Measurements from ENCODE around the gene NRAP. TPM values are rescaled to one million over a fixed set of nuclear protein-coding genes. Genes with fewer than 3 reads are reported as not detected.

The NRAP gene
- total and polyA plus RNA-seq, 2 experiments from 2014 or later = not detected

DNA sequence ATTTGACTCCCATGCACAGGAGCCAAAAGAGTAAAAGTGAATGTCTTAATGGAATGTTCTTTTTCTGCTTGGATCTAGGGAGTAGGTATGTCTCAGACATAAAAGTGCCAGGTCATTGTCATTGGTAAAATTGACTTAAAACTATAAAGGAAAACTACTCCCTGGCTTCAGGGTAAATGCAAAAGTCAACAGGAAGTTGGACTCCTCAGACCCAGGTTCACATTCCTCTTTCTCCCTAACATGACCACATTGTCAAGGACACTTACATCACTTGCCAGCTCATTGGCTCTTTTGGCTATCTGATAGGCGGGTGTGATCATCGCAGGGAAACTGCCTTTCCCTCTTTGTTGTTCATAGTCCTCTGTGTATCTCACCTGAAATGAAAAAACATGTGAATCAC, 13.7 kb downstream of the NRAP start:
- TF ChIP-seq, protein P1, sequence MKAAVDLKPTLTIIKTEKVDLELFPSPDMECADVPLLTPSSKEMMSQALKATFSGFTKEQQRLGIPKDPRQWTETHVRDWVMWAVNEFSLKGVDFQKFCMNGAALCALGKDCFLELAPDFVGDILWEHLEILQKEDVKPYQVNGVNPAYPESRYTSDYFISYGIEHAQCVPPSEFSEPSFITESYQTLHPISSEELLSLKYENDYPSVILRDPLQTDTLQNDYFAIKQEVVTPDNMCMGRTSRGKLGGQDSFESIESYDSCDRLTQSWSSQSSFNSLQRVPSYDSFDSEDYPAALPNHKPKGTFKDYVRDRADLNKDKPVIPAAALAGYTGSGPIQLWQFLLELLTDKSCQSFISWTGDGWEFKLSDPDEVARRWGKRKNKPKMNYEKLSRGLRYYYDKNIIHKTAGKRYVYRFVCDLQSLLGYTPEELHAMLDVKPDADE (IDR thresholded peaks at IDR 0.05) = no peak
- TF ChIP-seq POLR2AphosphoS5 (IDR thresholded peaks at IDR 0.05; ENCODE audit: low read depth) = no peak
- DNase-seq (ENCODE audit: low spot score) (no peak), ATAC-seq (no peak)
- H3K4me3 ChIP-seq = no peak overlapping the region
- Mint-ChIP-seq H3K9me3 (no peaks in the 10 kb centered on the region), H3K36me3 (ENCODE audit: low read depth) (no peaks in the 10 kb centered on the region), H3K27me3 (ENCODE audit: insufficient read depth, low read depth, poor library complexity) (peaks cover 4% of the 10 kb centered on the region), H3K4me3 (no peak overlapping the region), H3K4me1 (no peaks in the 10 kb centered on the region; the same call in 2 of the 3 replicates), H3K27ac (no peak overlapping the region)
- no peak overlapping the region for H3K27ac ChIP-seq (ENCODE audit: low read depth)
- no peaks in the 10 kb centered on the region for H4K20me1 ChIP-seq (replicated peaks; ENCODE audit: insufficient read depth)
- H3K79me2 ChIP-seq (replicated peaks; ENCODE audit: insufficient read depth) = no peaks in the 10 kb centered on the region
- H3K4me1 ChIP-seq (ENCODE audit: insufficient read depth) = no peaks in the 10 kb centered on the region
- no peaks in the 10 kb centered on the region for H3F3A ChIP-seq (replicated peaks; ENCODE audit: low read depth)
- H3K4me2 ChIP-seq = no peak overlapping the region
- no peak overlapping the region for H2AFZ ChIP-seq
- no peaks in the 10 kb centered on the region for H3K27me3 ChIP-seq (ENCODE audit: insufficient read depth)
- peaks cover 16% of the 10 kb centered on the region for H3K9me2 ChIP-seq (ENCODE audit: insufficient read depth)
- no peaks in the 10 kb centered on the region for H3K36me3 ChIP-seq (ENCODE audit: insufficient read depth)

DNA sequence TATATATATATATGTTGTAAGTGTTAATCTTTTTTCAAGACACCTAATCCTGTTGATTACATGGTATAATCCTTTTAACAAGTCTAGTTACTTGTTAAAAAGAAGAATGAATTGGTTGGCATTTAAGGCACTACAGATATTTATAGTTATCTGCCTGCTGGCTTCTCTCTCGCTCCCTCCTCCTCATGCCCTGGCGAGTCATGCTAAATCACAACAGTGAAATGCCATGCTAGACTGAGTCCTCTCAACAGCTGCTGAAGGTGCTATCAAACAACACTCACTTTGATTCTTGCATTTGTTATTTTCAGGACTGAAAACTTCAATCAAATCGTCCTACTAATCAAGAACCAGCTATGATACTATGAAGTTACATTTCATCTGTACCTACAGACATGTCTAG, 15.4 kb downstream of the NRAP start:
- H3K9me2 ChIP-seq (ENCODE audit: insufficient read depth) = peaks cover 16% of the 10 kb centered on the region
- H3K36me3 Mint-ChIP-seq (ENCODE audit: low read depth) = no peaks in the 10 kb centered on the region
- no peak for TF ChIP-seq EZH2 (IDR thresholded peaks at IDR 0.05; ENCODE audit: low read depth, unreplicated experiment)
- TF ChIP-seq ZNF114 (CRISPR knock-in tag; IDR thresholded peaks at IDR 0.05) = no peak
- H3K36me3 ChIP-seq (ENCODE audit: insufficient read depth) = no peaks in the 10 kb centered on the region
- ATAC-seq (no peak), DNase-seq (ENCODE audit: low spot score) (no peak)
- H3K79me2 ChIP-seq (replicated peaks; ENCODE audit: insufficient read depth) = no peaks in the 10 kb centered on the region
- H3K9me3 Mint-ChIP-seq = no peaks in the 10 kb centered on the region
- H3K4me1 Mint-ChIP-seq = no peaks in the 10 kb centered on the region; the same call in 1 of the 3 replicates
- H4K20me1 ChIP-seq (replicated peaks; ENCODE audit: insufficient read depth) = no peaks in the 10 kb centered on the region
- H3K27me3 Mint-ChIP-seq (ENCODE audit: insufficient read depth, low read depth, poor library complexity) = peaks cover 4% of the 10 kb centered on the region
- H3K4me1 ChIP-seq (ENCODE audit: insufficient read depth) = no peaks in the 10 kb centered on the region
- no peak overlapping the region for H3K4me3 Mint-ChIP-seq
- no peak overlapping the region for H3K27ac ChIP-seq (ENCODE audit: low read depth)
- no peak overlapping the region for H3K4me2 ChIP-seq
- H3K27me3 ChIP-seq (ENCODE audit: insufficient read depth) = no peaks in the 10 kb centered on the region
- H3F3A ChIP-seq (replicated peaks; ENCODE audit: low read depth) = no peaks in the 10 kb centered on the region
- H3K27ac Mint-ChIP-seq = no peak overlapping the region
- H3K4me3 ChIP-seq = no peak overlapping the region
- no peak overlapping the region for H2AFZ ChIP-seq

DNA sequence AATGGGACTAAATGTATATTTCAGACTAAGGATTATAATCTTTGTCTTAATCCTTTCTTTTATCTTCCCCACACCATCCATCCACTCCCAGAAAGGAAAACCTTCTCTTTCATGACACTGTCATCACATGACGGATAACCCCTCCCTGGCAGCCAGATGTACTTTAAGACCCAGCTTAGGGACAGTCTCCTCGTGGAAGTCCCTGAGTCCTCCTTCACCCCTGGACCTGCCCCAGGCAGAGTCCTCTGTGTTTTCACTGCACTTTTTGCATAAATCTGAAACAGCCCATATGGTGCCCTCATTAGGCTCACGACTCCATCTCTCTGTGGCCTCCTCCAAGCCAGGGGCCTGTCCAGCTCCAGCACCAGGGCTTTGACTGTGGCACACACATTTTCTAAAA, 16.0 kb downstream of the NRAP start:
- Mint-ChIP-seq H3K27ac (no peak overlapping the region), H3K36me3 (ENCODE audit: low read depth) (no peaks in the 10 kb centered on the region), H3K27me3 (ENCODE audit: insufficient read depth, low read depth, poor library complexity) (peaks cover 4% of the 10 kb centered on the region), H3K4me1 (no peaks in the 10 kb centered on the region; the same call in 1 of the 3 replicates), H3K4me3 (no peak overlapping the region), H3K9me3 (no peaks in the 10 kb centered on the region)
- Histone ChIP-seq H4K20me1 (replicated peaks; ENCODE audit: insufficient read depth) (no peaks in the 10 kb centered on the region), H3F3A (replicated peaks; ENCODE audit: low read depth) (no peaks in the 10 kb centered on the region), H3K36me3 (ENCODE audit: insufficient read depth) (no peaks in the 10 kb centered on the region), H3K27ac (ENCODE audit: low read depth) (no peak overlapping the region), H2AFZ (no peak overlapping the region), H3K4me2 (no peak overlapping the region), H3K4me3 (no peak overlapping the region), H3K4me1 (ENCODE audit: insufficient read depth) (no peaks in the 10 kb centered on the region), H3K79me2 (replicated peaks; ENCODE audit: insufficient read depth) (no peaks in the 10 kb centered on the region), H3K9me2 (ENCODE audit: insufficient read depth) (peaks cover 16% of the 10 kb centered on the region), H3K27me3 (ENCODE audit: insufficient read depth) (no peaks in the 10 kb centered on the region)
- DNase-seq (ENCODE audit: low spot score) = no peak
- no peak for ATAC-seq
- TF ChIP-seq, protein P2, sequence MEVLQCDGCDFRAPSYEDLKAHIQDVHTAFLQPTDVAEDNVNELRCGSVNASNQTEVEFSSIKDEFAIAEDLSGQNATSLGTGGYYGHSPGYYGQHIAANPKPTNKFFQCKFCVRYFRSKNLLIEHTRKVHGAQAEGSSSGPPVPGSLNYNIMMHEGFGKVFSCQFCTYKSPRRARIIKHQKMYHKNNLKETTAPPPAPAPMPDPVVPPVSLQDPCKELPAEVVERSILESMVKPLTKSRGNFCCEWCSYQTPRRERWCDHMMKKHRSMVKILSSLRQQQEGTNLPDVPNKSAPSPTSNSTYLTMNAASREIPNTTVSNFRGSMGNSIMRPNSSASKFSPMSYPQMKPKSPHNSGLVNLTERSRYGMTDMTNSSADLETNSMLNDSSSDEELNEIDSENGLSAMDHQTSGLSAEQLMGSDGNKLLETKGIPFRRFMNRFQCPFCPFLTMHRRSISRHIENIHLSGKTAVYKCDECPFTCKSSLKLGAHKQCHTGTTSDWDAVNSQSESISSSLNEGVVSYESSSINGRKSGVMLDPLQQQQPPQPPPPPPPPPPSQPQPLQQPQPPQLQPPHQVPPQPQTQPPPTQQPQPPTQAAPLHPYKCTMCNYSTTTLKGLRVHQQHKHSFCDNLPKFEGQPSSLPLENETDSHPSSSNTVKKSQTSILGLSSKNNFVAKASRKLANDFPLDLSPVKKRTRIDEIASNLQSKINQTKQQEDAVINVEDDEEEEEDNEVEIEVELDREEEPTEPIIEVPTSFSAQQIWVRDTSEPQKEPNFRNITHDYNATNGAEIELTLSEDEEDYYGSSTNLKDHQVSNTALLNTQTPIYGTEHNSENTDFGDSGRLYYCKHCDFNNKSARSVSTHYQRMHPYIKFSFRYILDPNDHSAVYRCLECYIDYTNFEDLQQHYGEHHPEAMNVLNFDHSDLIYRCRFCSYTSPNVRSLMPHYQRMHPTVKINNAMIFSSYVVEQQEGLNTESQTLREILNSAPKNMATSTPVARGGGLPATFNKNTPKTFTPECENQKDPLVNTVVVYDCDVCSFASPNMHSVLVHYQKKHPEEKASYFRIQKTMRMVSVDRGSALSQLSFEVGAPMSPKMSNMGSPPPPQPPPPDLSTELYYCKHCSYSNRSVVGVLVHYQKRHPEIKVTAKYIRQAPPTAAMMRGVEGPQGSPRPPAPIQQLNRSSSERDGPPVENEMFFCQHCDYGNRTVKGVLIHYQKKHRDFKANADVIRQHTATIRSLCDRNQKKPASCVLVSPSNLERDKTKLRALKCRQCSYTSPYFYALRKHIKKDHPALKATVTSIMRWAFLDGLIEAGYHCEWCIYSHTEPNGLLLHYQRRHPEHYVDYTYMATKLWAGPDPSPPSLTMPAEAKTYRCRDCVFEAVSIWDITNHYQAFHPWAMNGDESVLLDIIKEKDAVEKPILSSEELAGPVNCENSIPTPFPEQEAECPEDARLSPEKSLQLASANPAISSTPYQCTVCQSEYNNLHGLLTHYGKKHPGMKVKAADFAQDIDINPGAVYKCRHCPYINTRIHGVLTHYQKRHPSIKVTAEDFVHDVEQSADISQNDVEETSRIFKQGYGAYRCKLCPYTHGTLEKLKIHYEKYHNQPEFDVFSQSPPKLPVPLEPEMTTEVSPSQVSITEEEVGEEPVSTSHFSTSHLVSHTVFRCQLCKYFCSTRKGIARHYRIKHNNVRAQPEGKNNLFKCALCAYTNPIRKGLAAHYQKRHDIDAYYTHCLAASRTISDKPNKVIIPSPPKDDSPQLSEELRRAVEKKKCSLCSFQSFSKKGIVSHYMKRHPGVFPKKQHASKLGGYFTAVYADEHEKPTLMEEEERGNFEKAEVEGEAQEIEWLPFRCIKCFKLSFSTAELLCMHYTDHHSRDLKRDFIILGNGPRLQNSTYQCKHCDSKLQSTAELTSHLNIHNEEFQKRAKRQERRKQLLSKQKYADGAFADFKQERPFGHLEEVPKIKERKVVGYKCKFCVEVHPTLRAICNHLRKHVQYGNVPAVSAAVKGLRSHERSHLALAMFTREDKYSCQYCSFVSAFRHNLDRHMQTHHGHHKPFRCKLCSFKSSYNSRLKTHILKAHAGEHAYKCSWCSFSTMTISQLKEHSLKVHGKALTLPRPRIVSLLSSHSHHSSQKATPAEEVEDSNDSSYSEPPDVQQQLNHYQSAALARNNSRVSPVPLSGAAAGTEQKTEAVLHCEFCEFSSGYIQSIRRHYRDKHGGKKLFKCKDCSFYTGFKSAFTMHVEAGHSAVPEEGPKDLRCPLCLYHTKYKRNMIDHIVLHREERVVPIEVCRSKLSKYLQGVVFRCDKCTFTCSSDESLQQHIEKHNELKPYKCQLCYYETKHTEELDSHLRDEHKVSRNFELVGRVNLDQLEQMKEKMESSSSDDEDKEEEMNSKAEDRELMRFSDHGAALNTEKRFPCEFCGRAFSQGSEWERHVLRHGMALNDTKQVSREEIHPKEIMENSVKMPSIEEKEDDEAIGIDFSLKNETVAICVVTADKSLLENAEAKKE (CRISPR knock-in tag; IDR thresholded peaks at IDR 0.05) = no peak
- TF ChIP-seq NANOG (IDR thresholded peaks at IDR 0.05; ENCODE audit: borderline replicate concordance) (no peak), JUNB (IDR thresholded peaks at IDR 0.05; ENCODE audit: unreplicated experiment) (no peak)
- TF ChIP-seq, protein P3, sequence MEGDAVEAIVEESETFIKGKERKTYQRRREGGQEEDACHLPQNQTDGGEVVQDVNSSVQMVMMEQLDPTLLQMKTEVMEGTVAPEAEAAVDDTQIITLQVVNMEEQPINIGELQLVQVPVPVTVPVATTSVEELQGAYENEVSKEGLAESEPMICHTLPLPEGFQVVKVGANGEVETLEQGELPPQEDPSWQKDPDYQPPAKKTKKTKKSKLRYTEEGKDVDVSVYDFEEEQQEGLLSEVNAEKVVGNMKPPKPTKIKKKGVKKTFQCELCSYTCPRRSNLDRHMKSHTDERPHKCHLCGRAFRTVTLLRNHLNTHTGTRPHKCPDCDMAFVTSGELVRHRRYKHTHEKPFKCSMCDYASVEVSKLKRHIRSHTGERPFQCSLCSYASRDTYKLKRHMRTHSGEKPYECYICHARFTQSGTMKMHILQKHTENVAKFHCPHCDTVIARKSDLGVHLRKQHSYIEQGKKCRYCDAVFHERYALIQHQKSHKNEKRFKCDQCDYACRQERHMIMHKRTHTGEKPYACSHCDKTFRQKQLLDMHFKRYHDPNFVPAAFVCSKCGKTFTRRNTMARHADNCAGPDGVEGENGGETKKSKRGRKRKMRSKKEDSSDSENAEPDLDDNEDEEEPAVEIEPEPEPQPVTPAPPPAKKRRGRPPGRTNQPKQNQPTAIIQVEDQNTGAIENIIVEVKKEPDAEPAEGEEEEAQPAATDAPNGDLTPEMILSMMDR (conservative IDR thresholded peaks at IDR 0.05; ENCODE audit: low read depth in 2 of 2) = no peak

Measured in GM23338 (cell line).